ENCODE data around the gene CLIC1. TPM values are rescaled to one million over a fixed set of nuclear protein-coding genes. Genes with fewer than 3 reads are reported as not detected.

The CLIC1 gene
- total and polyA plus RNA-seq, 7 donors = 172 to 668 (median 251) TPM

DNA sequence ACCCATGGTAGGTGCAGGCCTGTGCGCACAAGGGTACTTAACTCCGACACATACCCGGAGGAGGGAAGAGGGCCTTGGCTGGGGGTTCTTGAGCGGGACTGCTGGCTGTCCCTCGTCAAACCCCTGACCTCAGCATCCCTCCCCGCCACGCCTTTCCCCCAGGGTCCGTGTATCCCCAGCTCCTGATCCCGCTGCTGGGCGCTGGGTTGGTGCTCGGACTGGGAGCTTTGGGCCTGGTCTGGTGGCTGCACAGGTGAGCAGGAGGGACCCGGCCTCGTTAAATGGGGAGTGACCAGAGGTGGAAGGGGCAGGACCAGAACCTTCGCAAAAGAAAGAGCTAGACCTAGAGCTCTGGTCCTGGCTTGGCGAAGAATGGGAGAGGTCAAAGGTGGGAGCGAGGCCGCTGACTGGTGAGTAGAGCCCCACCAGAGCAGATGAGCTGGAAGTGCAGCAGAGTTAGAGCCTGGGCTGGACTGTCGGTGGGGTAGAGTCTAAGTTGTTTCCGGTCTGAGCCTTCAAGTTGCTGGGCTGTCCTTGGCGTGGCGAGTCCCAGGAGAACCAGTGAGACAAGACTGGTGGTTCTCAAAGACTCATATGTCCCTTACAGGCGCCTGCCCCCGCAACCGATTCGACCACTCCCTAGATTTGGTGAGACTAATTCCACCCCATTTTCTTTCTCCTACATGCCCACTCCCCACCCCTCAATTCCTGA is 12.2 kb downstream of the CLIC1 start:
- 93% methylated on average over 25 of the region's 25 CpGs for whole genome bisulfite sequencing, 2 donors
- peaks cover 0 to 17% (median 14%) of the 10 kb centered on the region in 4 donors for H3K4me1 ChIP-seq
- no peaks in the 10 kb centered on the region for H3K27me3 ChIP-seq
- no peak overlapping the region for H3K27ac ChIP-seq
- intact Hi-C loops (cut with DNase I) = no loop called here
- H3K9me3 ChIP-seq = no peaks in the 10 kb centered on the region
- H3K4me3 ChIP-seq = no peak overlapping the region
- peaks cover 8 to 23% (median 15%) of the 10 kb centered on the region in 4 donors for H3K36me3 ChIP-seq
- no peak for TF ChIP-seq EP300 (IDR thresholded peaks at IDR 0.05)
- TF ChIP-seq CTCF (IDR thresholded peaks at IDR 0.05) = no peak
- TF ChIP-seq POLR2A (IDR thresholded peaks at IDR 0.05) = no peak
- TF ChIP-seq POLR2AphosphoS5 (IDR thresholded peaks at IDR 0.05) = no peak
- DNase-seq = no peak

DNA sequence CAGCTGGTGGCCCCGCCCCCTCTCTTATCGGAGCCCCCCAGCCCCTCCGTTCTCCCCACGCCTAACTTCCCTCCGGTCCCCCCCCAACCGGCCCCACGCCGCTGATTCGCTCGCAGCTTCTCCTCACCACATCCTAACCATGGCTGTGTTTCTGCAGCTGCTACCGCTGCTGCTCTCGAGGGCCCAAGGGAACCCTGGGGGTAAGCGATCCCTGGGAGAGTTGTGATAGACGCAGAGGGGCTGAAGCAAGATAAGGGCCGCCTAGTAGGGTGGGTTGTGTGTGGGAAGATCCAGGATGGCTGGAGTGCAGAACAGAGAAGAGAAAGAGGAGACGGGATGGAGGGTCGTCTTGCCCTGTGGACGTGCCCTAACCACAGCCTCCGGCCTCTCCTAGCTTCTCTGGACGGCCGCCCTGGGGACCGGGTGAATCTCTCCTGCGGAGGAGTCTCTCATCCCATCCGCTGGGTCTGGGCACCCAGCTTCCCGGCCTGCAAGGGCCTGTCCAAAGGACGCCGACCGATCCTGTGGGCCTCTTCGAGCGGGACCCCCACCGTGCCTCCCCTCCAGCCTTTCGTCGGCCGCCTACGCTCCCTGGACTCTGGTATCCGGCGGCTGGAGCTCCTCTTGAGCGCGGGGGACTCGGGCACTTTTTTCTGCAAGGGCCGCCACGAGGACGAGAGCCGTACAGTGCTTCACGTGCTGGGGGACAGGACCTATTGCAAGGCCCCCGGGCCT is 12.9 kb downstream of the CLIC1 start, which contains the start of gene MPIG6B:
TSS of gene MPIG6B (plus strand) at position 129 of the 735 bp plus-strand sequence. CDS start at position 140, 11 bp downstream.
- TF ChIP-seq POLR2A (IDR thresholded peaks at IDR 0.05) = no peak
- H3K4me1 ChIP-seq = peaks cover 0 to 12% (median 8%) of the 10 kb centered on the region in 4 donors
- DNase-seq = no peak
- 76 to 90% methylated on average over 46 of the region's 46 CpGs for WGBS, 2 donors
- intact Hi-C loops (cut with DNase I) = no loop called here
- H3K4me3 ChIP-seq = no peak within 1 kb of the TSS
- H3K9me3 ChIP-seq = no peaks in the 10 kb centered on the region
- H3K36me3 ChIP-seq = peaks cover 8 to 23% (median 15%) of the 10 kb centered on the region in 4 donors
- H3K27ac ChIP-seq = no peak within 1 kb of the TSS
- no peaks in the 10 kb centered on the region for H3K27me3 ChIP-seq

DNA sequence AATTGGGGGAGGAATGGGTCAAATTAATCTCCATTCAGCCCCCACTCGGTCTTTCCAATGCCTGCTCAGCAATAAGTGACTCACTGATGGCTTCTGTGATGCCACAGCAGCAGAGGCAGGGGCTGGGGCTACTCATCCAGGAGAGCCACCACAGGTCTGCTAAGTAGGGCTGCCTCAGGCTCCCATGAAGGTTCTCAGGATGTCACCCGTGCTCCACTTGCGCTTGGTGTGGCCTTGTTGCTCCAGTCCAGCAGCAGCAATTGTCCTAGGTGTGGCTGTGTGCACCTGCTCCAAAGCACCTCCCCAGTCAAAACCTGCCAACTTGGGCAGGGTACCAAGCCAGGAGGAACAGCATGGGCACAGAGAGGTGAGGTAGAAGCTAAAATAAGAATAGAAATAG is 14.2 kb downstream of the CLIC1 start:
- intact Hi-C loops (cut with DNase I) = no loop called here
- Histone ChIP-seq H3K27me3 (no peaks in the 10 kb centered on the region), H3K36me3 (peaks cover 7 to 18% (median 10%) of the 10 kb centered on the region in 4 donors), H3K4me1 (no peaks in the 10 kb centered on the region), H3K4me3 (no peak overlapping the region), H3K9me3 (no peaks in the 10 kb centered on the region), H3K27ac (no peak overlapping the region)
- TF ChIP-seq EP300 (IDR thresholded peaks at IDR 0.05) (no peak), CTCF (IDR thresholded peaks at IDR 0.05) (no peak), POLR2A (IDR thresholded peaks at IDR 0.05) (no peak), POLR2AphosphoS5 (IDR thresholded peaks at IDR 0.05) (no peak)
- no peak for DNase-seq
- 44 to 76% methylated on average over 3 of the region's 3 CpGs for WGBS, 2 donors

- intact Hi-C loops (cut with DNase I) = no loop called here
Observed at GRCh38 chr6:31721351-31722020, 14.8 kb downstream of the CLIC1 start, which contains the start of gene LY6G6C. LY6G6C (minus strand) TSS chr6:31721746; CDS start chr6:31721679, 67 bp downstream.

More at GRCh38 chr6:31721351-31722020, 14.8 kb downstream of the CLIC1 start, which contains the start of gene LY6G6C:
- Histone ChIP-seq H3K36me3 (peaks cover 0 to 11% (median 4%) of the 10 kb centered on the region in 4 donors), H3K27me3 (no peaks in the 10 kb centered on the region), H3K27ac (no peak within 1 kb of the TSS), H3K4me3 (no peak within 1 kb of the TSS), H3K4me1 (no peaks in the 10 kb centered on the region), H3K9me3 (no peaks in the 10 kb centered on the region)
- 84 to 91% methylated on average over 4 of the region's 4 CpGs for WGBS, 2 donors
- TF ChIP-seq POLR2A (IDR thresholded peaks at IDR 0.05) (no peak), EP300 (IDR thresholded peaks at IDR 0.05) (no peak), POLR2AphosphoS5 (IDR thresholded peaks at IDR 0.05) (no peak), CTCF (IDR thresholded peaks at IDR 0.05) (no peak)
- no peak for DNase-seq

Data from sigmoid colon (tissue), 7 donors.